ENCODE results near the gene VPS72. TPM values are rescaled to one million over a fixed set of nuclear protein-coding genes. Genes with fewer than 3 reads are reported as not detected.

VPS72 gene
- total and polyA plus RNA-seq, 9 of the 15 experiments (the other 6 are each of a cell fraction or from before 2014, with no cell fraction given): 7.2 to 131 (median 75.7) TPM

DNA sequence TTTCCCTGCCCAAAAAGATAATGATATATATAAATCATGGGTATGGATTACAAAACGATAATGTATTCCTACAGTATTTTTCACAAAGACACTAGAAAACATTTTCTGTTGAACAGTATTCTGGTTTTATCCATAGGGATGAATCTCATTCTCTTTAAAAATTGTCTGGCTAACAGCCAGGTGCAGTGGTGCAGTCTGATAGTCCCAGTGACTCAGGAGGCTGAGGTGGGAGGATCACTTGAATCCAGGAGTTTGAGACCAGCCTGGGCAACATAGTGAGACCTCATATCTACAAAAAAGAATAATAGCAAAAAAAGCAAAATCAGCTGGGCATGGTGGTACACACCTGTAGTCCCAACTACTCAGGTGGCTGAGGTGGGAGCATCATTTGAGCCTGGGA, 31.6 kb upstream of the VPS72 start:
- peaks cover 17% of the 10 kb centered on the region; the same call in 1 of the 3 replicates for H3K36me3 ChIP-seq (ENCODE audit: control insufficient read depth, insufficient read depth, low read length)
- ChIA-PET CTCF (ENCODE audit: low intra/inter-chr PET ratio) (no interaction called here), POLR2A (no interaction called here)

DNA sequence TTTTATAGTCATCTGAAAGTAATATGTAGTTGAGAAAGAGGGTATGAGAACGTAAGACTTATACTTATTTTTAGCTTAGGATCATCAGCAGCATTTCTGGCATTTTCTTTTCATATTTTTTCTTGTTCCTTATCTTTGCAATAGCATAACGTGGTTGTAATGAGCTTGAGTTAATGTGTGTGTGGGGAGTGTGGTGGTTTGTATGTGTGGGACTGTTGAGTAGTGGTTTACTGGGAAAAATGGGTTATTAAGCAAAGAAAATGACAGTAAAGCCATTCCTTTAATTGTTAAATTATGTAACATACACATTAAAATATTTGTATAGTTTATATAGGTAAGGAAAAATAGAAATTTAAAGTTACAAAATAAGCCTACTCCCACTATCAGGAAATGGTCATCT, 23.6 kb upstream of the VPS72 start:
- H3K9me1 ChIP-seq (ENCODE audit: control insufficient read depth, insufficient read depth, low read length): no peaks in the 10 kb centered on the region
- ChIA-PET POLR2A (interaction anchor here (1.0 kb wide), 1 partner anchor 41 kb away, joined by 3 read pairs; no protein-coding TSS in a partner anchor), CTCF (ENCODE audit: low intra/inter-chr PET ratio) (no interaction called here)
- H4K20me1 ChIP-seq (replicated peaks; ENCODE audit: control insufficient read depth, insufficient read depth, low read length): no peaks in the 10 kb centered on the region
- peaks cover 21% of the 10 kb centered on the region; the same call in 1 of the 3 replicates for H3K36me3 ChIP-seq (ENCODE audit: control insufficient read depth, insufficient read depth, low read length)
- BruUV-seq (replicated peaks): no TSS peak
- DNase-seq (ENCODE audit: extremely low read depth in 1 of 4, low spot score in 3 of 4): no peak
- H3K27me3 ChIP-seq (ENCODE audit: control insufficient read depth in 2 of 2, insufficient read depth in 2 of 2, low read length in 2 of 2): no peaks in the 10 kb centered on the region
- H3K4me1 ChIP-seq (replicated peaks in 1 of 2; ENCODE audit: control insufficient read depth in 2 of 2, insufficient read depth in 2 of 2, low read length in 2 of 2): peaks cover 0 to 2% of the 10 kb centered on the region in 2 experiments; a peak in 2 of 5 replicates
- 14% methylated on average over 2 of the region's 2 CpGs for WGBS (ENCODE audit: insufficient coverage, low coverage, missing lambda C conversion rate)
- H3K27ac ChIP-seq (ENCODE audit: extremely low read depth, low read depth, low read length): no peak overlapping the region
- peaks cover 18% of the 10 kb centered on the region for H3K79me2 ChIP-seq (ENCODE audit: control insufficient read depth, insufficient read depth, low read length)
- intact Hi-C loops (cut with micrococcal nuclease): no loop called here
- no peak for ATAC-seq
- in situ Hi-C loops (cut with MboI): no loop called here
- no peak for FAIRE-seq
- no peaks in the 10 kb centered on the region for H3K9me3 ChIP-seq (replicated peaks; ENCODE audit: control insufficient read depth, insufficient read depth, low read depth, low read length)
- H2AFZ ChIP-seq (ENCODE audit: low read depth, low read length): no peak overlapping the region
- no peak overlapping the region for H3K4me2 ChIP-seq (ENCODE audit: insufficient read depth, low read length)
- H3K9ac ChIP-seq (ENCODE audit: insufficient read depth in 1 of 2, low read depth in 2 of 2, low read length in 2 of 2): no peak overlapping the region
- H3K4me3 ChIP-seq: no peak overlapping the region
- 0 out of 2 replicates have a peak, but pooled peaks have one; percentile 5 for TF ChIP-seq ZNF316 (IDR thresholded peaks at IDR 0.05)

More for the DNA sequence above, 31.6 kb upstream of the VPS72 start:
- H3K27ac ChIP-seq (ENCODE audit: extremely low read depth, low read depth, low read length): no peak overlapping the region
- ATAC-seq: no peak
- H3K9me3 ChIP-seq (replicated peaks; ENCODE audit: control insufficient read depth, insufficient read depth, low read depth, low read length): no peaks in the 10 kb centered on the region
- BruUV-seq (replicated peaks): no TSS peak
- H4K20me1 ChIP-seq (replicated peaks; ENCODE audit: control insufficient read depth, insufficient read depth, low read length): no peaks in the 10 kb centered on the region
- 44% methylated on average over 1 of the region's 1 CpG for WGBS (ENCODE audit: insufficient coverage, low coverage, missing lambda C conversion rate)
- in situ Hi-C loops (cut with MboI): no loop called here
- H3K4me2 ChIP-seq (ENCODE audit: insufficient read depth, low read length): no peak overlapping the region
- H3K79me2 ChIP-seq (ENCODE audit: control insufficient read depth, insufficient read depth, low read length): peaks cover 5% of the 10 kb centered on the region; the same call in 2 of the 3 replicates
- DNase-seq (ENCODE audit: extremely low read depth in 1 of 4, low spot score in 3 of 4): peak in 1 of 4 experiments; percentile 10
- no peaks in the 10 kb centered on the region for H3K4me1 ChIP-seq (replicated peaks in 1 of 2; ENCODE audit: control insufficient read depth in 2 of 2, insufficient read depth in 2 of 2, low read length in 2 of 2)
- TF ChIP-seq NFIC (IDR thresholded peaks at IDR 0.05) (peak; percentile 78), DPF2 (IDR thresholded peaks at IDR 0.05) (0 out of 2 replicates have a peak, but pooled peaks have one; percentile 18), KLF10 (CRISPR knock-in tag; IDR thresholded peaks at IDR 0.05) (no peak)
- TF ChIP-seq, protein P1, sequence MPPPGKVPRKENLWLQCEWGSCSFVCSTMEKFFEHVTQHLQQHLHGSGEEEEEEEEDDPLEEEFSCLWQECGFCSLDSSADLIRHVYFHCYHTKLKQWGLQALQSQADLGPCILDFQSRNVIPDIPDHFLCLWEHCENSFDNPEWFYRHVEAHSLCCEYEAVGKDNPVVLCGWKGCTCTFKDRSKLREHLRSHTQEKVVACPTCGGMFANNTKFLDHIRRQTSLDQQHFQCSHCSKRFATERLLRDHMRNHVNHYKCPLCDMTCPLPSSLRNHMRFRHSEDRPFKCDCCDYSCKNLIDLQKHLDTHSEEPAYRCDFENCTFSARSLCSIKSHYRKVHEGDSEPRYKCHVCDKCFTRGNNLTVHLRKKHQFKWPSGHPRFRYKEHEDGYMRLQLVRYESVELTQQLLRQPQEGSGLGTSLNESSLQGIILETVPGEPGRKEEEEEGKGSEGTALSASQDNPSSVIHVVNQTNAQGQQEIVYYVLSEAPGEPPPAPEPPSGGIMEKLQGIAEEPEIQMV (tag; conservative IDR thresholded peaks at IDR 0.05; ENCODE audit: low read depth): no peak
- H3K4me3 ChIP-seq: no peak overlapping the region
- no peaks in the 10 kb centered on the region for H3K9me1 ChIP-seq (ENCODE audit: control insufficient read depth, insufficient read depth, low read length)
- no peak overlapping the region for H3K9ac ChIP-seq (ENCODE audit: insufficient read depth in 1 of 2, low read depth in 2 of 2, low read length in 2 of 2)
- no peak for FAIRE-seq
- H2AFZ ChIP-seq (ENCODE audit: low read depth, low read length): no peak overlapping the region
- H3K27me3 ChIP-seq (ENCODE audit: control insufficient read depth in 2 of 2, insufficient read depth in 2 of 2, low read length in 2 of 2): no peaks in the 10 kb centered on the region
- intact Hi-C loops (cut with micrococcal nuclease): no loop called here

Data from K562 (cell line).